Measurements from ENCODE around the gene CELSR2. TPM values are rescaled to one million over a fixed set of nuclear protein-coding genes. Genes with fewer than 3 reads are reported as not detected.

Gene CELSR2
- total and polyA plus RNA-seq, 7 donors, result 0.69 to 12.5 (median 6.9) TPM

- 67 to 70% (median 67%) methylated on average over 9 of the region's 9 CpGs for WGBS, 3 donors
- intact Hi-C loops (cut with DNase I), result loop anchor here in 1 of 2 donors (10.0 kb wide), 1 partner anchor 62 kb away; no protein-coding TSS in a partner anchor
- no peaks in the 10 kb centered on the region for H3K9me3 ChIP-seq
Observed at GRCh38 chr1:109292364-109292763, 43.0 kb downstream of the CELSR2 start.

DNA sequence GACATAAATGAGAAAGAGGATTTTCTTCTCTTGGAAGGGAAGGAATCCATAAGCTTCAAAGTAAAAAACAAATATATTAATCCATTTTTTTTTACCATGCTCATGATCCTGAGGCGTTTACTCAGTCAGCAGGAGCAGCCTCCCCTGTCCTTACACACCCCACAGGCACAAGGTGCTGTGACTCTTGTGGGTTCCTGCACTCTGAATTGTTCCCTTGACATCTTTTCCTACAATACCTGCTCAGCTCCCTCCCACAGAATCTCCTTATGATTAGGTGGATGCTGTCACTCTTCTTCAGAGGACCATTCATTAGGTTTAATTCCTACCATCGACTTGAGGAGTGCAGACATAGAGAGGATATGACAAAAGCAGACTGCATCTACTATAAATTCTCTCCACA lies 43.7 kb downstream of the CELSR2 start:
- H3K4me1 ChIP-seq, result no peaks in the 10 kb centered on the region
- no peak overlapping the region for H3K4me3 ChIP-seq
- no peaks in the 10 kb centered on the region for H3K9me3 ChIP-seq
- TF ChIP-seq, protein P1, sequence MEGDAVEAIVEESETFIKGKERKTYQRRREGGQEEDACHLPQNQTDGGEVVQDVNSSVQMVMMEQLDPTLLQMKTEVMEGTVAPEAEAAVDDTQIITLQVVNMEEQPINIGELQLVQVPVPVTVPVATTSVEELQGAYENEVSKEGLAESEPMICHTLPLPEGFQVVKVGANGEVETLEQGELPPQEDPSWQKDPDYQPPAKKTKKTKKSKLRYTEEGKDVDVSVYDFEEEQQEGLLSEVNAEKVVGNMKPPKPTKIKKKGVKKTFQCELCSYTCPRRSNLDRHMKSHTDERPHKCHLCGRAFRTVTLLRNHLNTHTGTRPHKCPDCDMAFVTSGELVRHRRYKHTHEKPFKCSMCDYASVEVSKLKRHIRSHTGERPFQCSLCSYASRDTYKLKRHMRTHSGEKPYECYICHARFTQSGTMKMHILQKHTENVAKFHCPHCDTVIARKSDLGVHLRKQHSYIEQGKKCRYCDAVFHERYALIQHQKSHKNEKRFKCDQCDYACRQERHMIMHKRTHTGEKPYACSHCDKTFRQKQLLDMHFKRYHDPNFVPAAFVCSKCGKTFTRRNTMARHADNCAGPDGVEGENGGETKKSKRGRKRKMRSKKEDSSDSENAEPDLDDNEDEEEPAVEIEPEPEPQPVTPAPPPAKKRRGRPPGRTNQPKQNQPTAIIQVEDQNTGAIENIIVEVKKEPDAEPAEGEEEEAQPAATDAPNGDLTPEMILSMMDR (IDR thresholded peaks at IDR 0.05), result no peak
- H3K36me3 ChIP-seq (ENCODE audit: insufficient read depth in 1 of 2, low read depth in 1 of 2), result no peaks in the 10 kb centered on the region
- no peak overlapping the region for H3K27ac ChIP-seq
- no peaks in the 10 kb centered on the region for H3K27me3 ChIP-seq (ENCODE audit: insufficient read depth in 3 of 3, low read length in 2 of 3)
- ATAC-seq (no peak), DNase-seq (no peak)
- WGBS, 3 donors, result 71 to 75% (median 75%) methylated on average over 2 of the region's 2 CpGs
- intact Hi-C loops (cut with DNase I), result loop anchor here in 1 of 2 donors (10.0 kb wide), 1 partner anchor 62 kb away; no protein-coding TSS in a partner anchor

More at GRCh38 chr1:109292364-109292763, 43.0 kb downstream of the CELSR2 start:
- no peak overlapping the region for H3K4me3 ChIP-seq
- no peaks in the 10 kb centered on the region for H3K4me1 ChIP-seq
- no peaks in the 10 kb centered on the region for H3K36me3 ChIP-seq (ENCODE audit: insufficient read depth in 1 of 2, low read depth in 1 of 2)
- DNase-seq (no peak), ATAC-seq (no peak)
- H3K27ac ChIP-seq, result no peak overlapping the region
- no peaks in the 10 kb centered on the region for H3K27me3 ChIP-seq (ENCODE audit: insufficient read depth in 3 of 3, low read length in 2 of 3)
- TF ChIP-seq, protein P1 (IDR thresholded peaks at IDR 0.05), result no peak

DNA sequence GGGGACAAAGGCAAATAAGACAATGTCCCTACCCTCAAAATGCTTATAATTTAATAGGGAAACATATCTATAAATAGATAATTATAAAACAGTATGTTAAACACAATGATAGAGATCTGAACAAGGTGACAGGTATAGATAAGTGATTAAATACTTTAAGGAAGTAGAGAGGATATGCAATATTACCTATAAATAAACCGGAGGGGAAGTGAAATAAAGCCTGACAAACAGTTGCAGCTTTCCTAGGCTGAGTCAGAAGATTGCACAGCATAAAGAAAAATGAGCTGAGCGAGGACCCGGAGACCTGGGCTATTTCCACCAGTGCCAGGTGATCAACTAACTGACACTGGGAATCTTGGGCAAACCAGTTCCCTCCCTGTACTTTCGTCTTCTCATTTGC lies 45.1 kb downstream of the CELSR2 start:
- ATAC-seq (no peak), DNase-seq (no peak)
- Histone ChIP-seq H3K27me3 (ENCODE audit: insufficient read depth in 3 of 3, low read length in 2 of 3) (no peaks in the 10 kb centered on the region), H3K4me1 (peaks cover 11% of the 10 kb centered on the region), H3K4me3 (no peak overlapping the region), H3K36me3 (ENCODE audit: insufficient read depth in 1 of 2, low read depth in 1 of 2) (no peaks in the 10 kb centered on the region), H3K9me3 (no peaks in the 10 kb centered on the region), H3K27ac (no peak overlapping the region)
- TF ChIP-seq, protein P1 (IDR thresholded peaks at IDR 0.05), result no peak
- intact Hi-C loops (cut with DNase I), result loop anchor here in 1 of 2 donors (10.0 kb wide), 1 partner anchor 60 kb away; no protein-coding TSS in a partner anchor
- WGBS, 3 donors, result 68 to 76% (median 73%) methylated on average over 4 of the region's 4 CpGs

DNA sequence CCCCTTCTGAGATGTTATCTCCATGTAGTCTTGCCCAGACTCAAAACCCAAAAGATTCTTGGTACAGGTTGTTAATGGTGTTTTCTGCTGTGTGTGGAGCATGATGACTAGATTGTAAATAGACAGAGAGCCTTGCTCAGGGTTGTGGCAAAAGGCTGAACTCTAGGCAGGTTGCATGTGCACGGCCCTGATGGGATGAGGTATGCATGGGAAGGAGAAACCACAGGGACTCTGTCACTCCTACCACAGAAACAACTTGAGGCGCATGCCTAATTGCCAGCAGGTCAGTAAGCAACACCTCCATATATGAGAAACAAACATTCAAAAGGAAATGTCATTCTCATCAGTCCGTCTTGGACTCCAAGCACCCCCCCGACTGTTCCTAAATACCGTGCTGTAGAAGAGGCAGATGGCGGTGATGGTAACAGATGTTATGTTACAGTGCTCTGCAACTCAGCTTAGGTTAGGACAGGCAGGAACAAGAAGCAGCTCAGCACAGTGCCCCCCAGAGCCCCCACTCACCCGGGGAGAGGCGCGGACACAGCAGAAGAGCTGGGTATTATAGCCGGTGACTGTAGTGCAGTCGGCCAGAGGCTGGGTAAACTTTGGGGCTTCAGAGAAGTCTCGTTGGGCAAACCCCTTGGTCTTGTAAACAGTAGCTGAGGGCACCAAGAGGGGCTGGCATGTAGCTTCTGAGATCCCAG lies 46.5 kb downstream of the CELSR2 start:
- no peaks in the 10 kb centered on the region for H3K27me3 ChIP-seq (ENCODE audit: insufficient read depth in 3 of 3, low read length in 2 of 3)
- WGBS, 3 donors, result 68 to 76% (median 76%) methylated on average over 12 of the region's 12 CpGs
- no peak overlapping the region for H3K4me3 ChIP-seq
- TF ChIP-seq, protein P1 (IDR thresholded peaks at IDR 0.05), result no peak
- H3K9me3 ChIP-seq, result no peaks in the 10 kb centered on the region
- DNase-seq (no peak), ATAC-seq (no peak)
- H3K4me1 ChIP-seq, result peaks cover 13% of the 10 kb centered on the region
- intact Hi-C loops (cut with DNase I), result loop anchor here in 1 of 2 donors (10.0 kb wide), 1 partner anchor 59 kb away; no protein-coding TSS in a partner anchor
- H3K27ac ChIP-seq, result no peak overlapping the region
- H3K36me3 ChIP-seq (ENCODE audit: insufficient read depth in 1 of 2, low read depth in 1 of 2), result no peaks in the 10 kb centered on the region
